CD4-positive, CD25-positive, alpha-beta regulatory T cell (primary cell): ENCODE results near the gene BRINP1. TPM values are rescaled to one million over a fixed set of nuclear protein-coding genes. Genes with fewer than 3 reads are reported as not detected.

Source experiments
- ATAC-seq, 2 donors: fragments of 150-1000 bp; cut with Tn5 transposase; one replicate each; pipeline ENCODE4 v1.10.0; 2021; ENCODE audit warnings: low read depth in 2 of 2, moderate number of reproducible peaks in 2 of 2, moderate library complexity in 1 of 2
- DNase-seq, 3 donors: peaks; one replicate each; pipeline versions ENCODE4 v3.0.0 to v3.0.0-alpha.2; 2012 to 2022; ENCODE audit warnings: mixed read lengths in 1 of 3
- H3K27ac ChIP-seq: one replicate; pipeline ENCODE4 v1.7.0; 2013; ENCODE audit warnings: mild to moderate bottlenecking, low read length; ENCODE audit not compliant: insufficient read depth, poor library complexity, severe bottlenecking
- H3K27me3 ChIP-seq: one replicate; pipeline ENCODE4 v1.7.0; 2013; ENCODE audit warnings: low read length; ENCODE audit not compliant: control insufficient read depth, insufficient read depth
- H3K36me3 ChIP-seq: one replicate; pipeline ENCODE4 v1.7.0; 2013; ENCODE audit warnings: mild to moderate bottlenecking, low read length, moderate library complexity; ENCODE audit not compliant: control insufficient read depth, insufficient read depth
- H3K4me1 ChIP-seq: 2 replicates; pipeline ENCODE4 v1.7.0; 2013; ENCODE audit warnings: mild to moderate bottlenecking, low read length; ENCODE audit not compliant: insufficient read depth, control insufficient read depth, poor library complexity, severe bottlenecking
- H3K4me3 ChIP-seq: one replicate; pipeline ENCODE4 v1.7.0; 2013; ENCODE audit warnings: low read depth, mild to moderate bottlenecking, low read length, moderate library complexity
- H3K9me3 ChIP-seq, 2 experiments: 1 replicate in 1 of 2; 2 replicates in 1 of 2; pipeline ENCODE4 v1.7.0; 2013; ENCODE audit warnings: low read length in 2 of 2, mild to moderate bottlenecking in 1 of 2, moderate library complexity in 1 of 2; ENCODE audit not compliant: control insufficient read depth in 2 of 2
- H3K27ac Mint-ChIP-seq, 3 donors: one replicate each; pipeline ENCODE4 v1.8.0; 2020 to 2022; ENCODE audit warnings: mild to moderate bottlenecking in 3 of 3, mixed read lengths in 3 of 3, moderate library complexity in 2 of 3
- H3K27me3 Mint-ChIP-seq: one replicate; pipeline ENCODE4 v1.8.0; 2022; ENCODE audit warnings: mild to moderate bottlenecking, mixed read lengths
- H3K36me3 Mint-ChIP-seq: one replicate; pipeline ENCODE4 v1.8.0; 2020; ENCODE audit warnings: mixed read lengths
- H3K4me1 Mint-ChIP-seq, 4 donors: one replicate each; pipeline ENCODE4 v1.8.0; 2020 to 2022; ENCODE audit warnings: mixed read lengths in 4 of 4, mild to moderate bottlenecking in 1 of 4
- H3K4me3 Mint-ChIP-seq, 4 donors: one replicate each; pipeline ENCODE4 v1.8.0; 2020 to 2022; ENCODE audit warnings: mild to moderate bottlenecking in 4 of 4, mixed read lengths in 4 of 4, moderate library complexity in 3 of 4
- H3K9me3 Mint-ChIP-seq, 7 donors: one replicate each; pipeline ENCODE4 v1.8.0; 2020 to 2022; ENCODE audit warnings: mixed read lengths in 7 of 7, mild to moderate bottlenecking in 3 of 7, moderate library complexity in 2 of 7
- polyA plus RNA-seq, 4 donors: library from polyadenylated mRNA; unstranded; fragments of 300-500 nt; fragmentation: Illumina TruSeq; gene quantifications; one replicate each; pipeline ENCODE4 v1.2.3, GENCODE V29; 2021
- total RNA-seq: library from RNA; stranded (reverse); gene quantifications from one replicate; pipeline ENCODE4 v1.2.3, GENCODE V29; 2022

The BRINP1 gene
- total and polyA plus RNA-seq, 5 donors from 2014 or later, result not detected

GRCh38 chr9:119268985-119269384, 100.2 kb downstream of the BRINP1 start:
- Mint-ChIP-seq H3K27me3 (no peaks in the 10 kb centered on the region), H3K27ac (no peak overlapping the region), H3K36me3 (no peaks in the 10 kb centered on the region), H3K4me3 (no peak overlapping the region), H3K4me1 (no peaks in the 10 kb centered on the region), H3K9me3 (peaks cover 6 to 23% (median 9%) of the 10 kb centered on the region in 7 donors)
- Histone ChIP-seq H3K9me3 (no peaks in the 10 kb centered on the region), H3K4me1 (no peaks in the 10 kb centered on the region), H3K27me3 (no peaks in the 10 kb centered on the region), H3K4me3 (no peak overlapping the region), H3K27ac (no peak overlapping the region), H3K36me3 (no peaks in the 10 kb centered on the region)
- no peak for DNase-seq
- ATAC-seq, result no peak

- H3K27me3 ChIP-seq, result no peaks in the 10 kb centered on the region
- H3K4me1 ChIP-seq, result no peaks in the 10 kb centered on the region
- DNase-seq, result no peak
- H3K4me3 ChIP-seq, result no peak overlapping the region
- Mint-ChIP-seq H3K4me3 (no peak overlapping the region), H3K27ac (no peak overlapping the region), H3K27me3 (no peaks in the 10 kb centered on the region), H3K4me1 (no peaks in the 10 kb centered on the region), H3K9me3 (peaks cover 6 to 17% (median 11%) of the 10 kb centered on the region in 7 donors), H3K36me3 (no peaks in the 10 kb centered on the region)
- no peaks in the 10 kb centered on the region for H3K36me3 ChIP-seq
- H3K9me3 ChIP-seq, result no peaks in the 10 kb centered on the region
- H3K27ac ChIP-seq, result no peak overlapping the region
- no peak for ATAC-seq
These were observed 105.1 kb downstream of the BRINP1 start for GRCh38 chr9:119264165-119264564.

GRCh38 chr9:119257592-119257991, 111.6 kb downstream of the BRINP1 start:
- no peak overlapping the region for H3K4me3 Mint-ChIP-seq
- no peaks in the 10 kb centered on the region for H3K27me3 ChIP-seq
- H3K4me1 ChIP-seq, result no peaks in the 10 kb centered on the region
- no peaks in the 10 kb centered on the region for H3K36me3 ChIP-seq
- H3K9me3 Mint-ChIP-seq, result peaks cover 0 to 9% (median 4%) of the 10 kb centered on the region in 7 donors
- no peak overlapping the region for H3K27ac ChIP-seq
- H3K27me3 Mint-ChIP-seq, result no peaks in the 10 kb centered on the region
- H3K27ac Mint-ChIP-seq, result no peak overlapping the region
- H3K9me3 ChIP-seq, result peaks cover 0 to 2% of the 10 kb centered on the region in 2 experiments
- ATAC-seq (no peak), DNase-seq (no peak)
- H3K4me3 ChIP-seq, result no peak overlapping the region
- peaks cover 0 to 4% (median 0%) of the 10 kb centered on the region in 4 donors for H3K4me1 Mint-ChIP-seq
- H3K36me3 Mint-ChIP-seq, result no peaks in the 10 kb centered on the region

GRCh38 chr9:119255116-119255515, 114.1 kb downstream of the BRINP1 start:
- Histone ChIP-seq H3K36me3 (no peaks in the 10 kb centered on the region), H3K4me3 (no peak overlapping the region), H3K9me3 (peaks cover 0 to 2% of the 10 kb centered on the region in 2 experiments), H3K4me1 (no peaks in the 10 kb centered on the region), H3K27ac (no peak overlapping the region), H3K27me3 (no peaks in the 10 kb centered on the region)
- Mint-ChIP-seq H3K4me3 (no peak overlapping the region), H3K27ac (no peak overlapping the region), H3K9me3 (peaks cover 0 to 19% (median 6%) of the 10 kb centered on the region in 7 donors), H3K36me3 (no peaks in the 10 kb centered on the region), H3K4me1 (peaks cover 0 to 4% (median 0%) of the 10 kb centered on the region in 4 donors), H3K27me3 (no peaks in the 10 kb centered on the region)
- DNase-seq (no peak), ATAC-seq (no peak)

- Mint-ChIP-seq H3K4me3 (no peak overlapping the region), H3K36me3 (no peaks in the 10 kb centered on the region), H3K9me3 (peaks cover 0 to 23% (median 9%) of the 10 kb centered on the region in 7 donors), H3K4me1 (peaks cover 0 to 4% (median 0%) of the 10 kb centered on the region in 4 donors), H3K27ac (no peak overlapping the region), H3K27me3 (no peaks in the 10 kb centered on the region)
- no peaks in the 10 kb centered on the region for H3K36me3 ChIP-seq
- no peaks in the 10 kb centered on the region for H3K27me3 ChIP-seq
- DNase-seq (no peak), ATAC-seq (no peak)
- H3K4me3 ChIP-seq, result no peak overlapping the region
- H3K4me1 ChIP-seq, result no peaks in the 10 kb centered on the region
- H3K27ac ChIP-seq, result no peak overlapping the region
- H3K9me3 ChIP-seq, result peaks cover 0 to 2% of the 10 kb centered on the region in 2 experiments
These were observed 116.5 kb downstream of the BRINP1 start for GRCh38 chr9:119252671-119253299.

GRCh38 chr9:119251936-119252335, 117.3 kb downstream of the BRINP1 start:
- no peak for DNase-seq
- no peaks in the 10 kb centered on the region for H3K27me3 Mint-ChIP-seq
- H3K4me3 ChIP-seq, result no peak overlapping the region
- H3K27me3 ChIP-seq, result no peaks in the 10 kb centered on the region
- H3K27ac ChIP-seq, result no peak overlapping the region
- no peaks in the 10 kb centered on the region for H3K36me3 ChIP-seq
- H3K4me1 Mint-ChIP-seq, result peaks cover 0 to 4% (median 0%) of the 10 kb centered on the region in 4 donors
- H3K9me3 Mint-ChIP-seq, result peaks cover 0 to 23% (median 9%) of the 10 kb centered on the region in 7 donors
- H3K36me3 Mint-ChIP-seq, result no peaks in the 10 kb centered on the region
- no peak for ATAC-seq
- no peak overlapping the region for H3K4me3 Mint-ChIP-seq
- peaks cover 0 to 2% of the 10 kb centered on the region in 2 experiments for H3K9me3 ChIP-seq
- H3K4me1 ChIP-seq, result no peaks in the 10 kb centered on the region
- H3K27ac Mint-ChIP-seq, result no peak overlapping the region

- Histone ChIP-seq H3K4me1 (no peaks in the 10 kb centered on the region), H3K36me3 (no peaks in the 10 kb centered on the region), H3K4me3 (no peak overlapping the region), H3K27ac (no peak overlapping the region), H3K27me3 (no peaks in the 10 kb centered on the region), H3K9me3 (peaks cover 0 to 2% of the 10 kb centered on the region in 2 experiments)
- H3K4me1 Mint-ChIP-seq, result peaks cover 0 to 4% (median 0%) of the 10 kb centered on the region in 4 donors
- H3K27me3 Mint-ChIP-seq, result no peaks in the 10 kb centered on the region
- H3K4me3 Mint-ChIP-seq, result no peak overlapping the region
- peaks cover 0 to 23% (median 9%) of the 10 kb centered on the region in 7 donors for H3K9me3 Mint-ChIP-seq
- ATAC-seq (no peak), DNase-seq (no peak)
- no peaks in the 10 kb centered on the region for H3K36me3 Mint-ChIP-seq
- no peak overlapping the region for H3K27ac Mint-ChIP-seq
These were observed 118.5 kb downstream of the BRINP1 start for GRCh38 chr9:119250730-119251129.

GRCh38 chr9:119240546-119240945, 128.7 kb downstream of the BRINP1 start:
- Histone ChIP-seq H3K4me3 (no peak overlapping the region), H3K4me1 (no peaks in the 10 kb centered on the region), H3K36me3 (no peaks in the 10 kb centered on the region), H3K9me3 (peaks cover 0 to 2% of the 10 kb centered on the region in 2 experiments), H3K27ac (no peak overlapping the region), H3K27me3 (no peaks in the 10 kb centered on the region)
- Mint-ChIP-seq H3K9me3 (peaks cover 0 to 15% (median 4%) of the 10 kb centered on the region in 7 donors), H3K4me1 (peaks cover 0 to 5% (median 0%) of the 10 kb centered on the region in 4 donors), H3K4me3 (no peak overlapping the region), H3K36me3 (no peaks in the 10 kb centered on the region), H3K27ac (no peak overlapping the region), H3K27me3 (no peaks in the 10 kb centered on the region)
- ATAC-seq (no peak), DNase-seq (no peak)
